H1 (cell line): ENCODE measurements around the gene UVRAG. TPM values are rescaled to one million over a fixed set of nuclear protein-coding genes. Genes with fewer than 3 reads are reported as not detected.

ENCODE experiments used
- ASH2L ChIP-seq: fragments of 200-600, 300-600 bp; sonication (generic); IDR thresholded peaks from one replicate; pipeline ENCODE4 v1.7.1; 2017; ENCODE audit warnings: low read length
- RBBP5 ChIP-seq: IDR thresholded peaks from 2 replicates; pipeline ENCODE4 v1.7.1; 2012; ENCODE audit warnings: low read depth, mild to moderate bottlenecking, inconsistent platforms, low read length, moderate library complexity, borderline replicate concordance
- polyA plus RNA-seq, 7 experiments: library from polyadenylated mRNA; depleted of rRNA in 3 of 7; stranded (reverse) in 5 of 7; unstranded in 2 of 7; fragments of >200 nt in 5 of 7; fragments of 200-250 nt in 2 of 7; gene quantifications; 1 replicate in 5 of 7; 2 replicates in 1 of 7; 4 replicates in 1 of 7; pipeline versions ENCODE4 v1.2.1 to v1.2.3, GENCODE V29; 2011 to 2013; ENCODE audit warnings: missing spikeins in 2 of 7, mixed read lengths in 2 of 7
- total RNA-seq: library from RNA; stranded (reverse); fragmentation: NEBNext Ultra II Directional; extraction: Animal tissue kit (Norgen Biotek cat#: 25700); gene quantifications from 2 replicates; pipeline ENCODE4 v1.2.1, GENCODE V29; 2021

The UVRAG gene
- total and polyA plus RNA-seq, 2 of the 8 experiments (the other 6 are each of a cell fraction or from before 2014, with no cell fraction given), result 5.5 to 14.7 TPM

- TF ChIP-seq ASH2L, result no peak
- no peak for TF ChIP-seq RBBP5
Observed at GRCh38 chr11:76147106-76147740, 332.2 kb downstream of the UVRAG start (continued).
